Lung (tissue), 12 donors: ENCODE measurements around the gene CDC25A. TPM values are rescaled to one million over a fixed set of nuclear protein-coding genes. Genes with fewer than 3 reads are reported as not detected.

Experiments
- ATAC-seq: fragments of 200-7000 bp; cut with Tn5 transposase; one replicate; pipeline ENCODE4 v1.9.1; 2020; ENCODE audit warnings: moderate number of reproducible peaks; ENCODE audit not compliant: insufficient read depth, low FRiP score
- DNase-seq, 3 donors: peaks; one replicate each; pipeline ENCODE4 v3.0.0-alpha.2; 2013 to 2017
- H3K27ac ChIP-seq, 2 donors: one replicate each; pipeline ENCODE4 v1.5.1; 2013; ENCODE audit warnings: mild to moderate bottlenecking in 2 of 2, moderate library complexity in 2 of 2, control low read depth in 1 of 2, inconsistent platforms in 1 of 2, low read depth in 1 of 2, low read length in 1 of 2
- H3K27me3 ChIP-seq, 3 donors: one replicate each; pipeline ENCODE4 v1.5.1; 2013; ENCODE audit warnings: low read length in 2 of 3; ENCODE audit not compliant: control insufficient read depth in 3 of 3, insufficient read depth in 3 of 3
- H3K36me3 ChIP-seq, 4 donors: one replicate each; pipeline ENCODE4 v1.5.1; 2013; ENCODE audit warnings: low read length in 4 of 4, mild to moderate bottlenecking in 1 of 4, moderate library complexity in 1 of 4; ENCODE audit not compliant: control insufficient read depth in 4 of 4, insufficient read depth in 4 of 4
- H3K4me1 ChIP-seq, 5 donors: one replicate each; pipeline ENCODE4 v1.5.1; 2013; ENCODE audit warnings: low read length in 5 of 5, mild to moderate bottlenecking in 2 of 5, moderate library complexity in 1 of 5; ENCODE audit not compliant: control insufficient read depth in 5 of 5, insufficient read depth in 5 of 5
- H3K4me3 ChIP-seq: one replicate; pipeline ENCODE4 v1.5.1; 2013; ENCODE audit warnings: mild to moderate bottlenecking, control low read depth, moderate library complexity
- H3K9ac ChIP-seq, 2 donors: one replicate each; pipeline ENCODE4 v1.5.1; 2013; ENCODE audit warnings: low read length in 2 of 2, control low read depth in 1 of 2; ENCODE audit not compliant: insufficient read depth in 1 of 2
- H3K9me3 ChIP-seq, 4 donors: one replicate each; pipeline ENCODE4 v1.5.1; 2013; ENCODE audit warnings: low read length in 3 of 4, mild to moderate bottlenecking in 1 of 4, moderate library complexity in 1 of 4; ENCODE audit not compliant: control insufficient read depth in 4 of 4, insufficient read depth in 3 of 4
- WGBS, 2 donors: extraction: QIAGEN DNeasy Blood & Tissue Kit; methylation state at CpG; one replicate each; pipeline ENCODE4 v1.1.7; 2013; 5-methylcytosine and 5-hydroxymethylcytosine counted together
- polyA plus RNA-seq, 2 donors: library from polyadenylated mRNA; stranded (reverse); fragments of 200-250 nt; gene quantifications; one replicate each; pipeline ENCODE4 v1.2.1, GENCODE V29; 2013
- total RNA-seq, 2 donors: library from RNA; depleted of rRNA in 1 of 2; stranded (reverse); fragments of >200 nt in 1 of 2; gene quantifications; one replicate each; pipeline ENCODE4 v1.2.1, GENCODE V29; 2014 to 2021
- TF ChIP-seq, protein P1 (sequence below): IDR thresholded peaks from 2 replicates; pipeline ENCODE4 v1.5.1; 2012; ENCODE audit warnings: mild to moderate bottlenecking; ENCODE audit errors: control extremely low read depth, extremely low read depth
- donor health status: control.
- donor health status: control.
- donor health status: Bipolar disorder and iron deficiency.
- donor health status: healthy.
- donor health status: DM: yes; HTN: yes; CAD: no.

Gene CDC25A
- total and polyA plus RNA-seq, 4 donors = 0.57 to 1.5 (median 1.1) TPM

DNA sequence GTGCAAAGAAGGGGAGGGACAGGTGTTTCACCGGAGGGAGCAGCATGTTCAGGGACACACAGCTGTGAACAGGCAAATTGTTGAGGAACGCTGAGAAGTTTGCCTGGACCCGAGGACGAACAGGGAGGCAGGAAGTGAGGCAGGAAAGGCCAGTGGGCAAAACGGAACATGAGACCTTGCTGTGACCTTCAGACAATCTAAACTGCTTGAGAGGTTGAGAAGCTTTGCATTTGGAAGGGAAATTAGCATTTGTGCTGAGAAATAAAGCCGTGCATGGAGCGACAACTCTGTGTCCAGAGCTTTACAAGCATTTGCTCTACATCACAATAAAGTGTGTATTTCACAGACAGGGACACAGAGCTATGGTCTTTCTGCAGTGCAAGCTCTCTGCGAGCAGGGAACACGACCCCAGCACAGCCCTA lies 47.9 kb downstream of the CDC25A start:
- 32 to 36% methylated on average over 9 of the region's 9 CpGs for WGBS, 2 donors
- H3K27ac ChIP-seq = no peak overlapping the region

DNA sequence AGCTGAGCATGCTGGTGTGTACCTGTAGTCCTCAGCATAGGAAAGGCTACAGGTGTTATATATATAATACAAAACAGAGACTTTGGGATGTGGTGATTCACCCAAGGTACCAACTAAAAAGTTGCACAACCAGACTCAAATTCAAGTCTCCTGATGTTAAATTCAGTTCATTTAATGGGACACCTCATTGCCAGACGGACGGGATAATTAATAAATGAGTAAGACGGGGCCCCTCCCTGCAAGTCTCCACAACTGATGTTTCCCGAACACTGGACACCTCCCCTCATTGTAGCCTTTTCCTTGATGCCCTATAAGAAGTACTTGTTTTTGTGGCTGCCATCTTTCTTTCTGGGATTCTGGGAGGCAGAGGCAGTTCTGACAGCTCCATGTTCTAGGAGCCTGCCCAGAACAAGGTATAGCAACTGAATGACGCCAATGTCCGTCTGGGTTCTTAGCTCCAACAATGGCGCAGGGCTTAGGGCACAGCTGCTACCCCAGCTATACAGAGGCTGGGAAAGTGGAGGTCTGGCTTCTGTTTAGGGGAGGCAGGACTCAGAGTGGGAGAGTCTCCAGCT lies 50.7 kb downstream of the CDC25A start:
- no peak overlapping the region for H3K9ac ChIP-seq
- H3K9me3 ChIP-seq = no peaks in the 10 kb centered on the region
- H3K36me3 ChIP-seq = no peaks in the 10 kb centered on the region
- WGBS, 2 donors = 77 to 82% methylated on average over 7 of the region's 7 CpGs
- H3K27ac ChIP-seq = no peak overlapping the region
- no peak for ATAC-seq
- TF ChIP-seq, protein P1, sequence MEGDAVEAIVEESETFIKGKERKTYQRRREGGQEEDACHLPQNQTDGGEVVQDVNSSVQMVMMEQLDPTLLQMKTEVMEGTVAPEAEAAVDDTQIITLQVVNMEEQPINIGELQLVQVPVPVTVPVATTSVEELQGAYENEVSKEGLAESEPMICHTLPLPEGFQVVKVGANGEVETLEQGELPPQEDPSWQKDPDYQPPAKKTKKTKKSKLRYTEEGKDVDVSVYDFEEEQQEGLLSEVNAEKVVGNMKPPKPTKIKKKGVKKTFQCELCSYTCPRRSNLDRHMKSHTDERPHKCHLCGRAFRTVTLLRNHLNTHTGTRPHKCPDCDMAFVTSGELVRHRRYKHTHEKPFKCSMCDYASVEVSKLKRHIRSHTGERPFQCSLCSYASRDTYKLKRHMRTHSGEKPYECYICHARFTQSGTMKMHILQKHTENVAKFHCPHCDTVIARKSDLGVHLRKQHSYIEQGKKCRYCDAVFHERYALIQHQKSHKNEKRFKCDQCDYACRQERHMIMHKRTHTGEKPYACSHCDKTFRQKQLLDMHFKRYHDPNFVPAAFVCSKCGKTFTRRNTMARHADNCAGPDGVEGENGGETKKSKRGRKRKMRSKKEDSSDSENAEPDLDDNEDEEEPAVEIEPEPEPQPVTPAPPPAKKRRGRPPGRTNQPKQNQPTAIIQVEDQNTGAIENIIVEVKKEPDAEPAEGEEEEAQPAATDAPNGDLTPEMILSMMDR = no peak
- H3K4me3 ChIP-seq = no peak overlapping the region
- H3K27me3 ChIP-seq = no peaks in the 10 kb centered on the region
- no peak for DNase-seq
- peaks cover 0 to 11% (median 0%) of the 10 kb centered on the region in 5 donors for H3K4me1 ChIP-seq

More for the DNA sequence above, 47.9 kb downstream of the CDC25A start:
- TF ChIP-seq, protein P1 = no peak
- H3K4me1 ChIP-seq = peaks cover 0 to 17% (median 0%) of the 10 kb centered on the region in 5 donors
- no peaks in the 10 kb centered on the region for H3K27me3 ChIP-seq
- H3K4me3 ChIP-seq = no peak overlapping the region
- H3K9me3 ChIP-seq = no peaks in the 10 kb centered on the region
- no peaks in the 10 kb centered on the region for H3K36me3 ChIP-seq
- ATAC-seq = no peak
- peak in 1 of 3 donors; percentile 42 for DNase-seq
- H3K9ac ChIP-seq = no peak overlapping the region

DNA sequence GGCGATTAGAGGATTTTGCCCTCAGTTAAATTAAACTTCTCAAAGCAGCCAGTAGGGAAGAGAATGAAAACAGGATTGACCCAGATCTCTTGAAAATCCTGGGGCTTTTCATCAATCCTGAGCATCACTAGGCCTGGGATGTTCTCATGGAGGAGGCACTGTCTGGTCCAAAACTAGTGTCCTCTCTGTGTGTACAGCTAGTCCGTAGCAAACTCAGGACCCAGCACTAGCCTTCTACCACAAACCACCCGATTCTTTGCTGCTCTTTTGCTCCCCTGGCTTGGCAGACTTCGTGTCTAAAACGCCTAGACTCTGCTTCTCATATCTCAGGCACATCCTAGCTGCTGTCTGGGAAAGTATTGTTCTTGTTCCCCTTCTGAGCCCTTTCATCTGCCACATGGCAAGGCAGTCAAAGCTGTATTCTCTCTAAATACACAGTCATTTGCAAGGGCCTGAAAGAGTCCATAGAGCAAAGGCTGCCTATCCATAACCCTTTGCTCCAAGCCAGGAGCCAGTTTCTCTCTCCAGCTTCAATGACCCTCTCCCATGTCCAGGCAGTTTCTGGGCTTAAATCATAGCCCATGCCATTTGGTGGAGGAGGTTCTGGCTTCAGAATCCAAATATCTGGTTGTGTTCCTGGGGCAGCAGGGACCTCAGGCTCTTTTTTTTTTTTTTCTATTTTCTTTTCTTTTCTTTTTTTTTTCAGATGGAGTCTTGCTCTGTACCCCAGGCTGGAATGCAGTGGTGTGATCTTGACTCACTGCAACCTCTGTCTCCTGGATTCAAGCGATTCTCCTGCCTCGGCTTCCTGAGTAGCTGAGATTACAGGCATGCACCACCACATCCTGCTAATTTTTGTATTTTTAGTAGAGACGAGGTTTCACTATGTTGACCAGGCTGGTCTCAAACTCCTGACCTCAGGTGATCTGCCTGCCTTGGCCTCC lies 52.4 kb downstream of the CDC25A start:
- H3K36me3 ChIP-seq = no peaks in the 10 kb centered on the region
- peaks cover 4 to 6% (median 5%) of the 10 kb centered on the region in 5 donors for H3K4me1 ChIP-seq
- WGBS, 2 donors = 71 to 77% methylated on average over 8 of the region's 8 CpGs
- no peaks in the 10 kb centered on the region for H3K27me3 ChIP-seq
- H3K9ac ChIP-seq = no peak overlapping the region
- DNase-seq (no peak), ATAC-seq (no peak)
- no peaks in the 10 kb centered on the region for H3K9me3 ChIP-seq
- TF ChIP-seq, protein P1 = no peak
- H3K27ac ChIP-seq = no peak overlapping the region
- H3K4me3 ChIP-seq = no peak overlapping the region
